Measurements from ENCODE around the gene GRID2. TPM values are rescaled to one million over a fixed set of nuclear protein-coding genes. Genes with fewer than 3 reads are reported as not detected.
"Not testable (repeated sequence)": the region's sequence is repeated elsewhere in the genome, so short reads cannot be mapped to it uniquely, and the experiment has no call there.

The GRID2 gene
- total RNA-seq, 1 donor from 2014 or later: not detected

- DNase-seq (ENCODE audit: extremely low read depth, low read depth, low spot score): no peak
Measured at GRCh38 chr4:93285346-93285745, 981.6 kb downstream of the GRID2 start.

- DNase-seq (ENCODE audit: extremely low read depth, low read depth, low spot score): no peak
Measured at GRCh38 chr4:93289241-93289640, 985.5 kb downstream of the GRID2 start.

DNA sequence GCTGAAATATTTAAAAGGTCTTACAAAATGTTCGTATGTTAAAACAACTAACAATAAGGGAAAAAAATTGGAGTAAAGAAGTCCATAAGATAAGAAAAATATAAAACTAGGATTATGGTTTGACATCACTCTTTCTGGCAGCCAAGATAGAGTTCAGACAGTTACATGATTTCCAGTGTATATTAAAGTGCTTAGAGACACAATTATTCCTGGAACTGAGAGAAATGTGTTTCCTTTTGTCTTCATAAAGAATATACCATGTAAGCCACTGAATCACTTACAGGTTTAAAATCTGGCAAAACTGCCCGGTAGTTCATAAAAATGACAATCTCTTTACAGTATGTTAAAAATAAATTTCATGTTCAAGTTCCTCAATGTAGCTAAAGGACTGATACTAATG, 986.1 kb downstream of the GRID2 start:
- DNase-seq (ENCODE audit: extremely low read depth, low read depth, low spot score): no peak

DNA sequence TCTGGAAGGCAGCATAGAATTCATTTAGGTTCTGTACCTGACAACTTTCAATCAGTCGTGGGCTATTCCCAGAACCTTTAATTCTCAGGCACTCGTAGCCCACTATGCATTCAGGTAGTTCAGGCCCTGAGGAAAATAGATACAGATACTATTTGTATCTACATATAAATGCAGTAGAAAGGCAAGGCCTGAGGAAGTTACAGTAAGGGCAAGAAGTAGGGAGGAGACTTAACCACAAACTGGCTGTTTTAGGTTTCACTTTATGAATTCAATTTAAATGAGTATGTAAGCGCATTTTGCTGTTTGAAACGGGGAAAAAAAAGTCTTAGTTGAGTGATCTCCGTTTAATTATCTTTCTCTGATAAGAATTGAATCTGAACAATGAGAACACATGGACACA, 995.4 kb downstream of the GRID2 start:
- DNase-seq (ENCODE audit: extremely low read depth, low read depth, low spot score): no peak

DNA sequence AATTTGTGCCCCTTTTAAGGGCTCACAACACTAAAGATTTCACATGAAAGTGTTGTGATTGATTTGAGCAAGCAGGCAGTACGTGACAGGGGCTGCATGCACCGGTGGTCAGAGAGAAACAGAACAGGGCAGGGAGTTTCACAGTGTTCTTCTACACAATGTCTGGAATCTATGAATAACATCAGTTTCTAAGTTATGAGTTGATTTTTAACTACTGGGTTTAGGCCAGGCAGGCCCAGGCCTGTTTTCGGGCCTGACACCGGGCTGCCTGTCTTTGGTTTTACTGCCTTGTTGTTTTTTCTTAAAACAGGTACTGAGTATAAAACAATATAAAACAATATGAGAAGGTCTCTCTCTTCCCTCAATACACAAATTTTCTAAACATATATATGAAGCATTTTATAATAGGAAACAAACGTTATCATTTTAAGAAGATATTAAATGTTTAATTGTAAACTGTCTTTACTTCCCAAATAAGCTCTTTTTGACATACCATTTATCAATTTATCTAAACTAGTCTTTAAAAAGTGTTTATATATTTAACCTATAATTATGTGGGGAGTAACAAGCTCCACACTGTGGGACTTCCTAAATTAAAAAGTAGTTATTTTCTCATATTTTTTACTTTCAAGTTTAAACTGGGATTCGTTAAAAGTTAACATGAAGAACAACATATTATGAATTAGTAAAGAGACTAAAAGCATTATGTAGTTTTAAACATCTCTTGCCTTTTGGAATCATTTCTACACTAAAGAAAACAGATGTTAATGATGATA, 997.2 kb downstream of the GRID2 start:
- DNase-seq (ENCODE audit: extremely low read depth, low read depth, low spot score): not testable (repeated sequence)

GRCh38 chr4:93302310-93302709, 998.5 kb downstream of the GRID2 start:
- DNase-seq (ENCODE audit: extremely low read depth, low read depth, low spot score): no peak

DNA sequence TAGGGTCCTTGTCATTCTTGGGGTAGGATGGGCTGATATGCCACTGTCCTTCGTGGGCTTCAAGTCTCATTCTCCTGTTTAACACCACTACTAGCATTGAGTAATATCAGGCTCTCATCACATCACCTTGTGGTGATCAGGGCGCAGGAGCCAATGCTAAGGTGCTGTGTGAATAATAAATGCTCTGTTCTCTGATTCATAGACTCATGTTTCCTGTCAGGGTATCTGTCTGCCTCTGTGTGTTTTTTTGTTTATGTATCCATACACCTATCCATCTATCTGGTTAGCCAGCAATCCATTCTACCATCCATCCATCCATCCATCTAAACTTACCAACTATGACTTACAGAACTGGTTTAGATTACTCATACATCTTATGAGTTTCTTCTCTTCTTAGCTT, 999.7 kb downstream of the GRID2 start:
- no peak for DNase-seq (ENCODE audit: extremely low read depth, low read depth, low spot score)

GRCh38 chr4:93312299-93312698, 1008.5 kb downstream of the GRID2 start:
- no peak for DNase-seq (ENCODE audit: extremely low read depth, low read depth, low spot score)

- no peak for DNase-seq (ENCODE audit: extremely low read depth, low read depth, low spot score)
Measured at GRCh38 chr4:93313197-93313596, 1009.4 kb downstream of the GRID2 start.

- DNase-seq (ENCODE audit: extremely low read depth, low read depth, low spot score): no peak
Measured at GRCh38 chr4:93317057-93317456, 1013.3 kb downstream of the GRID2 start.

DNA sequence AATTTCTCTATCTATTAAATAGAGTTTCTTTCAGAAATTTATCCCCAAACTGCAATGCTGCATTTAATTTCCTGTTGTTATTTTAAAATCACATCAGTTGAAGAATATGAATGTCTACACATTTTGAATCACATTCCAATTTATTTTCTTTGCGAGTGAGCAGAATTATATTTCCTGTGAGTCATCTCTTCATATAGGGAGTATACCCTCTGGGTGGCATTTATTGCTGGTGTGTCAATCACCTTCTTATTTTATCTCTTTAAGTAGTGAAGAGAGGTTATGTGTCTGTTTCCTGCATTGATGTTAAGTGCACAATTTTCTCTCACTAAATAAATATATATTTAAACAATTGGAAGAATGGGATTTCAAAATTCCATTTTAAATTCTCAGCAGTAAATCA, 1013.8 kb downstream of the GRID2 start:
- no peak for DNase-seq (ENCODE audit: extremely low read depth, low read depth, low spot score)

- no peak for DNase-seq (ENCODE audit: extremely low read depth, low read depth, low spot score)
Measured at GRCh38 chr4:93319041-93319440, 1015.3 kb downstream of the GRID2 start.

GRCh38 chr4:93320356-93320755, 1016.6 kb downstream of the GRID2 start:
- no peak for DNase-seq (ENCODE audit: extremely low read depth, low read depth, low spot score)

- DNase-seq (ENCODE audit: extremely low read depth, low read depth, low spot score): no peak
Measured at GRCh38 chr4:93327346-93327745, 1023.6 kb downstream of the GRID2 start.

DNA sequence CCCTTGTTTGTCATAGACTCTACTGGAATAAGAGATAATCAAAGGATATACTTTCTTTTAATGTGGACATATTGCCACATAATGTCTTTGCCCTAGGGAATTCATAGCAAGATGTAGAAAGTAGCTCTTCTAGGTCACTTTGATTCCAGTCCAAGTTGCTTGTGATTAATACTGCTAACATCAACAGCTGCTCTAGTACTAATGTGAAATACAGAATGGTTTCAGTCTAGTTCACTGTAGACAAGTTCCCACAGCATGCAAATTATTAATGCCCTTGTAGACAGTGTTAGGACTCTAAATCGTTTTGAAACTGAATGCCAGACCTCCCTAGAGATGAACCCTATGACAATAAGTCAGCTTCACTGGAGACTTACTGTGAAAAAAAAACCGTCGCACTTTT, 1030.2 kb downstream of the GRID2 start:
- DNase-seq (ENCODE audit: extremely low read depth, low read depth, low spot score): no peak

GRCh38 chr4:93337196-93337595, 1033.4 kb downstream of the GRID2 start:
- DNase-seq (ENCODE audit: extremely low read depth, low read depth, low spot score): no peak

- DNase-seq (ENCODE audit: extremely low read depth, low read depth, low spot score): no peak
Measured at GRCh38 chr4:93342738-93343137, 1039.0 kb downstream of the GRID2 start.

DNA sequence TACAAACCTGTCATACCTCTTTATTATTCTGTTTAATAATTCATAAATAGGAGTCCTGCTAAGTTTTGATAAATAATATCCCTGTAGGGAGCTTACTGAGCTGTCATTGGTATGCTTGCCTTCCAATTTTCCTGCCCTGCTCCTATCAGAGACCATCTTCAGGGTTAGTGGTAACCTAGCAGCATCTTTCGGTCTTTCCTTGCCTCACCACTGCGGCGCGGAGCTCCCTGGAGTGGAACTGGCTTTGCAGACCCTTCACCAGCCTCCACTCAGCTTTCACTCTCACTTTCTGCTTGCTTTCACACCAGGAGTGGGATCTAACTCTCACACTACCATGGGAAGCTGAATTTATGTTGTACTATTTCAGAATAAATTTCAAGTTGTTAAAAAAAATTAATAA, 1043.1 kb downstream of the GRID2 start:
- DNase-seq (ENCODE audit: extremely low read depth, low read depth, low spot score): no peak

DNA sequence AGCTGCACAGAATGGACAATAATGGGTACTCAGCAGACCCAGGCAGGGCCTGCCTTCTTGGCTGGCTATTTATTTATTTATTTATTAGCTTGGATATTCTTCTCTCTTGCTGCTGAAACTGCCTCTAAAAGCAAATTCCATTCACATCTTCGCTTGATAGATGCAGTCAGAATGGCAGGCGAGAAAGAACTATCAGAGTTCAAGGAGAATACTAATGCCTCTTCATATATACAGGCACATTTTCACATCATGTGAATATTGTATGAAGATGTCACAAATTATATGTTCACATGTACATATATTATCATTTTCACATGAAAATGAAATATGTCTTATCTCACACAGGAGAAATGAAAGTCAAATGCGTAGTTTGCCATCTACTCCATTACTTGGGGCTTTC, 1045.1 kb downstream of the GRID2 start:
- no peak for DNase-seq (ENCODE audit: extremely low read depth, low read depth, low spot score)

DNA sequence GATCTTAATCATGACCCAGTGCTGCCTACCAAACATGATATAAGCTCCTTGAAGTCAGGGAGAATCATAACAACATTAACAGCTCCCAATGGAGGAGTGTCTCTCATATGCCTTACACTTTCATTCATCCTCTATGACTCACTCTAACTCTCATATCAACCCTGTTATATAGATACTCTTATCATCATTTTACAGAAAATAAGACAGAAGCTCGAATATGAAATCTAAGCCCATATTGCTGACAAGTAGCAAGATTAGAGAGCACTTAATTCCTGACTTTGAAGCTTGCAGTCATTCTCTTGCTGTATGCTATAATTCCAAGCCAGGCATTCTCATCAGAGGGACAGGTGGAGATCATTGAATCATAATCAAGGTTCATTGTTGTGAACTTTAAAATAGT, 1048.1 kb downstream of the GRID2 start:
- DNase-seq (ENCODE audit: extremely low read depth, low read depth, low spot score): no peak

GRCh38 chr4:93355411-93355810, 1051.6 kb downstream of the GRID2 start:
- DNase-seq (ENCODE audit: extremely low read depth, low read depth, low spot score): no peak

DNA sequence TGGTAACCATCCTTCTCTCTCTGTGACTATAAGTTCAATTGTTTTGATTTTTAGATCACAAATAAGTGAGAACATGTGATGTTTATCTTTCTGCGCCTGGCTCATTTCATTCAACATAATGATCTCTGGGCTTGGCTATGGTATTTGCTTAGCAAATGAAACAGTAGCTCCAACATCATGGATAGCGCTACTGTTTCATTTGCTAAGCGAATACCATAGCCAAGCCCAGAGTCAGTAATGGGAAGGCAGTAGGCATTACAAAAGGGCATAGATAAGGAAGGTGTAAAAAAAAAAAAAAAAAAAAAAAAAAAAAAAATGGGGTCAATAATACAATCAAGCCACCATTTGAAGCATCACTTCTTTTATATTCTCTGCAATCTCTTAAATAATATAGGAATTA, 1055.8 kb downstream of the GRID2 start:
- no peak for DNase-seq (ENCODE audit: extremely low read depth, low read depth, low spot score)

DNA sequence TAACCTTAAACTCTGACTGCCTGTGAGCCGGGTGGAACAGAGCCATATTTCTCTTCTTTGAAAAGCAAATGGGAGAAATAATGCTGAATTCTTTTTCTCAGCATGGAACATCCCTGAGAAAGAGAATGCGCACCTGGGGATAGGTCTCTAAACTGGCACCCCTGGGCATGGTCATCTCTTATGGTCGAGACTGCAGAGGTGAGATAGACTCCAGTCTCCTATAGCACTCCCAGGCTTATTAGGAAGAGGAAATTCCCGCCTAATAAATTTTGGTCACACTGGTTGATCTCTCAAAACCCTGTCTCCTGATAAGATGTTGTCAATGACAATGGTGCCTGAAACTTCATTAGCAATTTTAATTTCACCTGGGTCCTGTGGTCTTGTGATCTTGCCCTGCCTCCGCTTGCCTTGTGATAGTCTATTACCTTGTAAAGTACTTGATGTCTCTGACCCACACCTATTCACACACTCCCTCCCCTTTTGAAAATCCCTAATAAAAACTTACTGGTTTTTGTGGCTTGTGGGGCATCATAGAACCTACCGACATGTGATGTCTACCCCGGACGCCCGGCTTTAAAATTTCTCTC, 1062.5 kb downstream of the GRID2 start:
- DNase-seq (ENCODE audit: extremely low read depth, low read depth, low spot score): not testable (repeated sequence)
